SIG-M5 treated with dmso at 0.1 percent for 504 hours (cell line): ENCODE results near the gene NPDC1.

ENCODE experiments used
- DNase-seq: peaks from one replicate; lab custom pipeline; 2025; ENCODE audit not compliant: unreplicated experiment; lab: John Stamatoyannopoulos, UW

Gene NPDC1, protein sequence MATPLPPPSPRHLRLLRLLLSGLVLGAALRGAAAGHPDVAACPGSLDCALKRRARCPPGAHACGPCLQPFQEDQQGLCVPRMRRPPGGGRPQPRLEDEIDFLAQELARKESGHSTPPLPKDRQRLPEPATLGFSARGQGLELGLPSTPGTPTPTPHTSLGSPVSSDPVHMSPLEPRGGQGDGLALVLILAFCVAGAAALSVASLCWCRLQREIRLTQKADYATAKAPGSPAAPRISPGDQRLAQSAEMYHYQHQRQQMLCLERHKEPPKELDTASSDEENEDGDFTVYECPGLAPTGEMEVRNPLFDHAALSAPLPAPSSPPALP

DNA sequence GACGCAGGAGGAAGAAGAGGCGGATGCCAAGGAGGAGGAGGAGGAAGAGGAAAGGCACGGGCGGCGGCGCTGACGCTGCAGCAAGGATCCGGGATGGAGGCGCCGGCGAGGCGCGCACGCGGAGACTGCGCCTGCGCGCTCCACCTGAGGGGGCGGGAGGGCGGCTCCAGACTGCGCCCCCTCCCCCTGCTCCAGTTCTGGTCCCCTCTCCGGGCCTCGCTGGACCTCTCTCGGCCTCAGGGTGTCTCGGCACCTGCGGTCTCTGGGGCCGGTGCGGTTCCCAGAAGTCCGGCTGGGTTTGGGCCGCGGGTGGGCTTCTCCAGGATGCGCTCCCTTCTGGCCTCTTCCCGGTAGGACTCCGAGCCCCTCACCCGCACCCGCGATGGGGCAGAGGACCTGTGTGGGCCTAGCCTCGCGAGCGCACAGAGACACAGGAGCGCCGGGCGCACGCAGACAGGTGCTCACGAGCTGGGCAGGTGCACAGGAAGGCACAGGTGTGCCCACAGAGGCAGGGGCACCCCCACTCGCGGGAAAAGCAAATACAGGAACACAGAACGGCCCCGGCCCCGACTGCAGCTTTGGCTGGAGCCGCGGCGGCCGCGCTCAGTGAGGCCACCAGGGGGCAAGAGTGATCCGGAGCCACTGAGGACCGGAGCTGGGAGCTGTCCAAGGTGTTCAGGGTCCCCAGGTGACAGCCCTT, at the start of gene NPDC1:
Gene NPDC1 (minus strand): TSS at position 90 of the 700 bp plus-strand sequence. CDS start 188 bp downstream, outside the sequence.
- DNase-seq: peak; percentile 73

DNA sequence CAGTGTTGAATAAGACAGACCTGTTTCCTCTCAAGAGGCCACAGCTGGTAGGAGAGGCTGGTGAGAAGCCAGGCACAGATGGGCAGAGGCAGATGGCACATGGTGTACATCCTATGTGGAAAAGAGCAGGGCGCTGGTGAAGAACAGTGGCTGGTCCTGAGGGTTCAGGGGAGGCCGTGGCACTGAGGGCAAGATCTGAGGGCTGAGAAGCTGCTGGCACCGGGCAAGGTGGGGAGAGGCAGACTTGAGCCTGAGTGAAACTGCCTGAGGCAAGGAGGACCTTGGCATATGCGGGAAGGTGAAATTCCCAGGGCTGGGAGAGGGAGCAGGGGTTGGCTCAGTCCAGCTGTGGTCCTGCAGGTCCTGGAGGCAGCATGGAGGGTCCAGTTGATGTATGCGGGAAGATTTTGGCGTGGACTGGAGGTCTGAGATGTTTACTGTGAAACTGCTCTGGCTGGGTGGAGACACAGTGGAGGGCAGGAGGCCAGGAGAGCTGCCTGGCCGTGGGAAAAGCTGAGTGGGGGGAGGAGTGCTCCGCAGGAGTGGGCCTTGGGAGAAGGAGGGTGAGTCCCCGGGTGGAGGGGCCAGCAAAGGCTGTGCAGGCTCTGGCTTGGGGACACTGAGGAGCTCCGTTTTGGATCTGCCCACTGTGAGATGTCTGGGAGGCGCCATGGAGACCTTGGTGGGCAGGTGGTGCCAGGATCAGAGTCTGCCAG, 43.4 kb upstream of the NPDC1 start:
- no peak for DNase-seq

DNA sequence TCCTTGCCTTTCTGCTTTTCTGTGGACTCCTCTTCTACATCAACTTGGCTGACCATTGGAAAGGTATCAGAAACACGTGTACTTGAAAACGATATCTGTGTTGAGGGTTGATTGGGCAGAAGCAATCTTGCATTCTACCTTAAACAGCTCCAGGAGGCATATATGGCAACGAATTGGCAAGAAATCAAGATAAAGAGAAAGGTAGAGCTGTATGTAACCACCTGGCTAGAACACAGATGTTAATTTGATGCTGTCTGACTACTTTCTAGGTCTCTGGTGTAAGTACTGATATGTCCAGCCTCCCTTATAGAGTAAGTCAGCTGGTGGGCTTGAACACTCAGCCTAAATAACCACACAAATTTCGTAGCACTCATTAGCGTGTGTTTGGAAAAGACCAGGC, 42.1 kb upstream of the NPDC1 start:
- no peak for DNase-seq

DNA sequence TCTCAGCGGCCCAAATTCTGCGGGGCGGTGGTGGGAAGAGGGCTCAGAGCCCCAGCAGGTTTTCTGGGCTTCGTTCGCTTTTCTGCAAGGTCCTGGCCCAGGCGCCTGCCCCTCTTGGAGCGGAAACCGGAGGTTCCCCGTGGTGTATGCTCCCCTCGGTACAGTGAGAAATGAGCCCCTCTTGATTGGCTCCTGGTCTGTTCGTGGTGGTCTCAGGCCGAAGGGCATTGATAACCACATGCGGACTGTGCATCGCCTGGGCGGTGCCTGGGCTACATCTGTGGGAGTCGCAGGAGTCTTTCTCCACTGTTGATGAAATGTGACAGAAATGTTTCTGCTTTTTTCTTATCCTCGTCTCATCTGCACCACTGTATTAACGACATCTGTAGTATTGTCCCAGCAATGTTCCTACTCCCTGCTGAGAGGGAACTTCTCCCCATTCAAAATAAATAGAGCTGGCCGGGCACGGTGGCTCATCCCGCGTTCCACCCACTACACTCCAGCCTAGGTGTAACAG, 41.5 kb upstream of the NPDC1 start:
- peak; percentile 29 for DNase-seq

DNA sequence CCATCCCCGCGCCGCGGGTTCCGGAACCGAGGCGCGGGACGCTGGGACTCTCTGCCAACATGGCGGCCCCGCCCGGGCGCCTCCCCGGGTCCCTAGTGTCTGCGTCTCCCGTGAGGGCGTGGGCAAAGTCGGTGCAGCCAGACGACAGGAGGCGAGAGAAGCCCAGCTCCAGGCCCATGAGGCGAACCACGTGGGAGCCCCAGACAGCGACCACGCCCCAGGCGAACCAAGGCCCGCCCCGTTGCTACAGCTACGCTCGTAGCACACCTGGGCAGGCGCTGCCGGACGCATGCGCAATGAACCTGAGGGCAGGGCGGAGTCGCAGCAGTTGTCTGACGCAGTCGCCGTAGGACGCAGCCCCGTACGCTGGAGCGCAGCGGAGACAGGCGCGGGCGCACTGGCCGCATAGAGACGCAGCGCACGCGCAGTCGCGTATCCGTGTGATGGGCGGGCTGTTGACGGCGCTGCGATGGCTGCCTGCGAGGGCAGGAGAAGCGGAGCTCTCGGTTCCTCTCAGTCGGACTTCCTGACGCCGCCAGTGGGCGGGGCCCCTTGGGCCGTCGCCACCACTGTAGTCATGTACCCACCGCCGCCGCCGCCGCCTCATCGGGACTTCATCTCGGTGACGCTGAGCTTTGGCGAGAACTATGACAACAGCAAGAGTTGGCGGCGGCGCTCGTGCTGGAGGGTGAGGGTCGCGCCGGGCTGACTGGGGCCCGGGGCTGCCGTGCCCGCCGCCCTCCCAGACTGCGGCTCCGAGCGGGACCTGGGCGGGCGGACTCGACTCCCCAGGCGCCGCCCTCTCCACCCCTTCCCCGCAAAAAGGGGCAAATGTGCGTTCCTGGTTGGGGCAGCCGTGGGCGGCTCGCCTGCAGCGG, 40.8 kb upstream of the NPDC1 start, which contains the start of gene MAN1B1:
Gene MAN1B1 (plus strand): TSS at position 455 of the 878 bp plus-strand sequence. CDS start 15 bp downstream, at position 470.
- peak; percentile 97 for DNase-seq

DNA sequence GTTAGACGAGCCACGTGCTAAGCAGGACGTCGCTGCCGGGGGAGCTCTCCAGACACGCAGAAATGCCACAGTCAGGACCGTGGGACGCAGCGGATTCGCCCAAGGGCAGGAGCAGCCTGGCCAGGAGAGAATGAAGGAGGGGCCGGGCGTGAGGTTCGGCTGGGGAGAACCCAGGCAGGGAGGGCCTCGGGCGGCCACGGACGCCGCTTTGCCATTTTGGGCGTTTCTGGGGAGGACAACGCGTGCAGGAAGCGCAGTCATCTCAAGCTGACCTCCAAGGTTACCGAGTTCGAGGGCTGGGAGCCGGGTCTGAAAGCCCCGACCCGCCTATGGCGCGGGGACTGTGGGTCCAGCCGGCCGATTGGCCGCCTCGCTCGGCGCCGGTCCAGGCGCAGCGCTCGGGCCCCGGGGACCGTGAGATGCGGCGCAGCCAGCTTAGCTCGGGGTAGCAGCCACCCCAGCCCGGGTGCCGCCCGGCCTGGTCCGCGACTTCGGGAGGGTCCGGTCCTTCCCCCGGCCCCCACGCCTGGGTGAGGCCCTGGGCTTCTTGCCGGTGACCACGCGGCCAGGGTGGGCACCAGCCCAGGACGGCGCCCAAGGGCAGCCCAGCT, 40.0 kb upstream of the NPDC1 start:
- no peak for DNase-seq

DNA sequence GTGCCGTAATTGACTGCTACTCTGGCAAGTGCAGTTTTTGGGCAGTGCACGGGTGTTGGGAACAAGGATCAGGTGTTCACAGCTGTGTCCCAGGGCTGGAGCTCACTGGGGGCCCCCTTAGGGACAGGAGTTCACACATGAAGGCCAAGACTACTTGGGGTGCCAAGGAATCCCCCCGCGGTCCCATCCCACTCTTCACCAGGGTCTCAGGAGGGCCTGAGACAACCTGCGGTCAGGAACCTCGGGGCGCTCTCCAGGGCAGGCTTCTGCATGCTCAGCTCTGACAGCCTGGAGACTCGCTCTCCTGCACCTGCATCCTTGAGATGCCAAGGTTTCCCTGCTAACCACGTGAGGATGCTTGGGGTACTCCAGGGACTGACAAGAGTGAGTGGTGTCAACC, 38.5 kb upstream of the NPDC1 start:
- DNase-seq: no peak

DNA sequence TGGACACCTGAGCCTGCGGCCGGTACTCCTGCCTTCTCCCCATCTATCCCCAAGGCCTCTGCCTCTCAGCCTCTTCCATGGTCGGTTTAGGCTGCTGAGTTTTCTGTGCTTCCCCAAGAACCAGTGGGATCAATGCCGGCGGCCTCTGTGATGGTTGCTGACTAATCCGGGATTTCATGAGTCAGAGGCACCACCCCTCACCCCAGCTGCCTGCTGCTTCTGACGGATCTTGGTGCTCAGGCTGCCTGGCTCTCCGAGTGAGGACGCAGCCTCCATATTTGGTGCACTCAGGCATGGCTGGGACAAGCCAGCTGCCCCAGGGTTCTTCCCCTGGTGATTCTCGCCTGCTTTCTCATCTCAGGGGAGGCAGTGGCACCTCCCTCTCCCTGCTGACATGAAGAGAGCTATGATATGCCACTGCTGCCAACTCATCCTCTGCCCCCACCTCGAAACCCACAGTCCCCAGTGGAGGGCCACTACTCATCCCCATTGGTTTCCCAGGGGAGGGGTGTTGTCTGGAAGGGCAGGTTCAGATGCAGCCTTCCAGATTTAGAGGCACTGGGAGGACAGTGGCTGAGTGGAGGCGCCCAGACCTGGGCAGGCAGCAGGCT, 37.5 kb upstream of the NPDC1 start:
- peak; percentile 61 for DNase-seq

DNA sequence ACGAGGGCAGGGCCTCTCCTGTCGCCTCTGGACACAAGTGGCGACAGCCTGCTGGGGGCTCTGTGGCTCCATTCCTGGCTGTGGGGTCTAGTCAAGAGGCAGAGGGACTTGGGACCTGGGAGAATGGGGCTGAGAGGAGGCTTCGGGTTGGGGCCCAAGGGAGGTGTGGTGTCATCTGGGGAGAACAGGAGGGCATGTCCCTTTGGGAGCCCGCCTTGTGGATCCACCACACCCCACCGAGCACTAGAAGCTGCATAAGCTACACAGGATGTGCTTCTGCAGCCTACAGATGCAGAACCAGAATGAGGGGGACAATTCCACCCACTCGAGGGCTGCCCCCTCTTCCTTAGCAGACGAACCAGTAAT, 36.9 kb upstream of the NPDC1 start:
- no peak for DNase-seq

DNA sequence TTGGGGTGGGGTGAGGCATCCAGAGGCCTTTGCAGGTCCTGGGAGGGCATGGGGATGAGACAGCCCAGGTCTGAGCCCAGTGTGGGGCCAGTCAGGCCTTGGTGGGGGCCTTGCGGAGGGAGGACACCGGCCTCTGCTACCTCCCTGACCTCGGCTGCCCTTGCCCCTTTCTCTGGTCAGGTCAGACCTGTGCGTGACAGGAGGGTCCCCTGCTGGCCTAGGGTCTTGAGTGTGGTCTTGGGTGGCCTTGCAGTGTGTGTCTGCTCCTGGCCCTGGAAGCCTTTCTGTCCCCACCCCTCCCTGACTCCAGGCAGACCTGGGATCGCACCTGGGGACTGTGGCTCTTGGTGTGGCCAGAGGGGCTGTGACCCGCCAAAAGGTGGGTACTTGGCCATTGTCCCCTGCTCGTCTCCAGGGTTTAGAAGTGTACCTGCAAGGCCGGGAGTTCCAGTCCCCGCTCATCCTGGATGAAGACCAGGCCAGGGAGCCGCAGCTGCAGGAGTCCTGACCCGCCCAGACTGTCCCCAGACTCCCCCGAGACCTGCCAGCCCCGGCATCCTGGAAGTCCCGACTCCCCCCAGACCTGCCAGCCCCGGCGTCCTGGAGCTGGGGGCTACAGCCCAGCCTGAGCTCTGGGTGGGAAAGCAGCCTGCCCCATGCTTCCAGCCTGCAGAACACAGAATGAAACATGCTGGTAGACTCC, 36.4 kb upstream of the NPDC1 start:
- no peak for DNase-seq

DNA sequence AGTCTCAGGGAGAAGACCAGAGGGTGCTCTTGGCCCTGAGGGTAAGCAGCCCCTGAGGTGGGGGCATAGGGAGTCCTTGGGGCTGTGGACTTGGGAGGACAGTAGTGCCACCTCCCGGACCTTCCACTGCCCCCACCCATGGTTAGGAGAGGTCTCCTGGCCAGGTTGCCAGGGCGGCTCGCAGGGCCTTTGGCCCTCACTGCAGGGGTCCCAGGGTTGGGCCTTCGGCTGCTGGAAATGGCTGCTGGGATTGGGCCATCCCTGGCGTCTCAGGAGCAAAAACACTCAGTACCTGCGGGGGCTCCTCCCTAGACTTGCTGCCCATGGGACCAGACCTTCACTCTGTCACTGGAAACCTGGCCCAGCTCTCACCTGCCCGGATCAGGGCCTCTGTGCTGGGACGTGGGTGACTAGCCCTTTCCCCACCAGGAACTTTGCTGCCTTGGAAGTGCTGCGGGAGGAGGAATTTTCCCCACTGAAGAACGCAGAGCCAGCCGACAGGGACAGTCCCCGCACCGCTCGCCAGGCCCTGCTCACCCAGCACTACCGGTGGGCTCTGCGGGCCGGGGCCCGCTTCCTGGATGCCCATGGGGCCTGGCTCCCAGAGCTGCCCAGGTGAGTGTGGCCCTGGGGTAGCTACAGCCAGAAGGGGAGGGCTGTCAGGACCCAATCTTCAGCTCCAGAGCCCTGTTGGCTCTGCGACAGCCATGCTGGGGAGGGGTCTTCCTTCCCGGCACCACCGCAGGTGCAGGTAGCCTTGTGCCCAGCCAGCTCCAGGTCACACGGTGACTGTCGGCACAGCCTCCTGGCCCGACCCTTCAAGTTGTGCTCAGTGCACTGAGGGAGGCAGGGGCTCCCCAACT, 34.5 kb upstream of the NPDC1 start:
- DNase-seq: no peak

DNA sequence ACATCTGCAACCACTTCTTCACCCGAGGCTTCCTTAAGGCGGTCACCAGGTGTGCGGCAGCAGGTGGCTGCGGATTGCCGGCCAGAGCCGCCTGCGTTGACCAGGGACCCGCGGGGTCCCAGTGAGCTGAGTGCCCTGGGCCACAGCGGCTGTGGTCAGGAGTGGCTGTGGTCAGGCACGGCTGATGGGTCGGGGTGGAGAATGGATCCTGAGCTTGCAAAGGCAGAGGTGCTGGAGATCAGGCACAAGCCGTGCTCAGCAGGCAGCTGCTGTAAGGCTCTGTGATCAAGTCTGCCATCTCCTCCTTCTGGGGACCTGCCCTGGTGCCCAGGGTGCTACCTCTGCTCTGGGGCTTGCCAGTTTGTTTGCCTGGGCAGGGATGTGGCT, 33.4 kb upstream of the NPDC1 start:
- DNase-seq: no peak

DNA sequence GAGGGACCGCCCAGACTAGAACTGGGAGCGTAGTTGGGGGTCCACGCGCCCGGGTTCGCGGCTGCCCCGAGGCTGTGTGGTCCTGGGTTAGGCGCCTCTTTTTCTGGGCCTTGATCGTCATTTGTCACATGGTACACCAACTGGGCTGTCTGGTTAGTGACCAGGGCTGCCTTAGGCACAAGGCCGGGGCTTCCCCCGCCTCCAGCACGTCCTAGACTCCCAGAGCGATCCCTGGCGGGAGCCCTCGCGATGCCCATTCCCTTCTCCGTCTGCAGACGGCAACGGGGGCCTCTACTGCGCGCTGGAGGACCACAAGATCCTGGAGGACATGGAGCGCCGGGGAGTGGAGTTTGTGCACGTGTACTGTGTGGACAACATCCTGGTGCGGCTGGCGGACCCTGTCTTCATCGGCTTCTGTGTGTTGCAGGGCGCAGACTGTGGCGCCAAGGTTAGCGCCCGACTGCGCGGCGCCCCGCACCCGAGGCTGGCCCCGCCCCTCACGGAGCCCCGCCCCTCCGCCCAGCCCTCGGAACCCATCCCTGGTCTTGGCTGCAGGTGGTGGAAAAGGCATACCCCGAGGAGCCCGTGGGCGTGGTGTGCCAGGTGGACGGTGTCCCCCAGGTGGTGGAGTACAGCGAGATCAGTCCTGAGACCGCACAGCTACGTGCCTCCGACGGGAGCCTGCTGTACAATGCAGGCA, 32.9 kb upstream of the NPDC1 start:
- no peak for DNase-seq

DNA sequence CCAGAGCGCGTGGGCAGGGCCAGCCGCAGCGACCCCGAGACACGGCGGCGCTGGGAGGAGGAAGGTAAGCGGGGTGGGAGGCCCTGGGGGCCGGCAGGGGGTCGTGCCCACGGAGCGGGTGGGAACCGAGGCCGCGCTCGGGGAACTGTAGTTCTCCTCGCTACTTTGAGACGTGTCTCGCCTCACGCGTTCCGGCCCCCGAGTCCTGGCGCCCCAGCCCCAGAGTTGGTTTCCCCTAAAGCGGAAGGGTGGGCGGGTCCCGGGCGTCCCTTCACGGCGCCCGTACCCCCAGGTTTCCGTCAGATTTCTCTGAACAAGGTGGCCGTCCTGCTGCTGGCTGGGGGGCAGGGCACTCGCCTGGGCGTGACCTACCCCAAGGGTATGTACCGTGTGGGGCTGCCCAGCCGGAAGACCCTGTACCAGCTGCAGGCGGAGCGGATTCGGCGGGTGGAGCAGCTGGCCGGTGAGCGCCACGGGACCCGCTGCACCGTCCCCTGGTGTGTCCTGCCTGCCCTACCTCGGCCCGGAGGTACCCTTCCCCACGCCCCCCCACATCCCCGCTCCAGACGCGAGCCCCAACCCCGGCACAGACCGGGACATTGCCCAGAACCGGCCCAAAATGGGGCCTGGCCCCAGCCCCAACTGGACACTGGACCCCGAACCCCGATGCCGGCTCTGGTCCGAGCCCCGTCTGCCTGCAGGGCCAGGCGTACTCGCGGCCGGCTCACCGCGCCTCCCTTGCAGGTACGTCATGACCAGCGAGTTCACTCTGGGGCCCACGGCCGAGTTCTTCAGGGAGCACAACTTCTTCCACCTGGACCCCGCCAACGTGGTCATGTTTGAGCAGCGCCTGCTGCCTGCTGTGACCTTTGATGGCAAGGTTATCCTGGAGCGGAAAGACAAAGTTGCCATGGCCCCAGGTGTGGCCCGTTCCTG, 32.0 kb upstream of the NPDC1 start:
- no peak for DNase-seq

DNA sequence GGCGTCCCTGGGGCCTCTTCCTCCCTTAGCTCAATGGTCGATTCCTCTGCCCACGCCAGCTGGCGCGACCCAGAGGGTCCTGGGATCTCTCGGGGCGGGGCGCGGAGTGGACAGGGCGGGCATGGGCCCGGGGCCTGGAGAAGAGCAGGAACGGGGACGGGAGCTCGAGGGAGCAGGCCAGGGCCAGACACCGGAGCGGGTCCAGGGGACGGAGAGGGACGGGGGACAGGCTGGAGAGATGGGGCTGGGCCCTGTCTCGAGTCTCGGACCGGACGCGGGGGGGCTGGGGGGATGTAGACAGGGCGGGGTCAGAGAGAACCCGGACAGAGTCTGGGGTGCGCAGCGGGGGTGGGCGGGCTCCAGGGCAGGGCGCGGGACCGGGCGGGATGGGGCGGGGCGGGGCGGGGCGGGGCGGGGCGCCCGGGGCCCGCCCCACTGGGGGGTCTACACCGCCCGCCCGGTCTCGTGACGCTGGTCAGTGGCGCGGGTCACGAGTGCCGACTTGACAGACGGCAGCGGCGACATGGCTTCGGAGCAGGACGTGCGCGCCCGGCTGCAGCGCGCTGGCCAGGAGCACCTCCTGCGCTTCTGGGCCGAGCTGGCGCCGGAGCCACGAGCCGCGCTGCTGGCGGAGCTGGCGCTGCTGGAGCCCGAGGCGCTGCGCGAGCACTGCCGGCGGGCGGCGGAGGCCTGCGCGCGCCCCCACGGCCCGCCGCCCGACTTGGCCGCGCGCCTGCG, 31.2 kb upstream of the NPDC1 start, which contains the start of gene UAP1L1:
Gene UAP1L1 (plus strand): TSS at position 508 of the 738 bp plus-strand sequence. CDS start 16 bp downstream, at position 524.
- DNase-seq: no peak

DNA sequence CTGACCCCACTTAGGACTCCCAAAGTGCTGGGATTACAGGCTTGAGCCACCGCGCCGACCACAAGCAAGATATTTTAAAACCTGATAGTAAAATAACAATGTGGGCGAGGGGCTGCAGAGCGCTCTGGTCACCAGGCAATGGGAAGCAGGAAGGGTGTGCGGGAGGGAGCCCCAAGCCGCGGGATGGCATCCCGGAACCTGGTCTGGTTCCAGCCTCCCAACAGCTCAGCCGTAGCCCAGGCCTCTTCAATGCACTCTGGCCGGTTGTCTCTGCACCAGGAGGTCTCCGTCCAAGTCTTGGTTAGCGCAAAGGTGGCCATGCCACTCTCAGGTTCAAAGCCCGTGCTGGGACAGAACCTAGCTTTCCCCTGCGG, 30.6 kb upstream of the NPDC1 start:
- DNase-seq: no peak
